Measurements from ENCODE around the gene THAP4.
"Not testable (repeated sequence)": the region's sequence is repeated elsewhere in the genome, so short reads cannot be mapped to it uniquely, and the experiment has no call there.

Gene THAP4

DNA sequence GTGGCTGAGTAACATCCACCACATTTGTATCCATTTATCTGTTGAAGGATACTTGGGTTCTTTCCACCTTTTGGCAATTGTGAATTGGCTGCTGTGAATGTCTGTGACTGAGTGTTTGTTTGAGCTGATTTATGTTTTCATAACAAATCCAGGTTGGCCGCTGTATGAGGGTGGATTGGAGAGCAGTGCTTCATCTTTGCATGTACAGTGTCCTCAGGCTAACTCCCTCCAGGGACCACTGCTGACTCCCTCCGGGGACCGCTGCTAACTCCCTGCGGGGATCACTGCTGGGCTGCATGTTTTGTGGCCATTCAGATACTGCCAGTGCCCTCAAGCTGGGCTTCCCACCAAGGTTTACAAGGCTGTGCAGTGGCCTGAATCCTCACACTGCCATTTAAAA lies 68.2 kb downstream of the THAP4 start:
- no peaks in the 10 kb centered on the region for H3K36me3 ChIP-seq (replicated peaks)
- H3K4me3 ChIP-seq = no peak overlapping the region
- no peaks in the 10 kb centered on the region for H3K4me1 ChIP-seq
- DNase-seq (ENCODE audit: low spot score in 2 of 2) = no peak
- H3K27me3 ChIP-seq (ENCODE audit: low read depth) = no peaks in the 10 kb centered on the region
- no peaks in the 10 kb centered on the region for H3K9me3 ChIP-seq
- in situ Hi-C loops (cut with MboI; ENCODE audit: low sequenced_read_pairs) = no loop called here

- no peaks in the 10 kb centered on the region for H3K9me3 ChIP-seq
- no peak overlapping the region for H3K4me3 ChIP-seq
- DNase-seq (ENCODE audit: low spot score in 2 of 2) = no peak
- H3K4me1 ChIP-seq = no peaks in the 10 kb centered on the region
- H3K36me3 ChIP-seq (replicated peaks) = no peaks in the 10 kb centered on the region
- H3K27me3 ChIP-seq (ENCODE audit: low read depth) = no peaks in the 10 kb centered on the region
- in situ Hi-C loops (cut with MboI; ENCODE audit: low sequenced_read_pairs) = no loop called here
Observed at GRCh38 chr2:241567776-241568175, 69.2 kb downstream of the THAP4 start.

DNA sequence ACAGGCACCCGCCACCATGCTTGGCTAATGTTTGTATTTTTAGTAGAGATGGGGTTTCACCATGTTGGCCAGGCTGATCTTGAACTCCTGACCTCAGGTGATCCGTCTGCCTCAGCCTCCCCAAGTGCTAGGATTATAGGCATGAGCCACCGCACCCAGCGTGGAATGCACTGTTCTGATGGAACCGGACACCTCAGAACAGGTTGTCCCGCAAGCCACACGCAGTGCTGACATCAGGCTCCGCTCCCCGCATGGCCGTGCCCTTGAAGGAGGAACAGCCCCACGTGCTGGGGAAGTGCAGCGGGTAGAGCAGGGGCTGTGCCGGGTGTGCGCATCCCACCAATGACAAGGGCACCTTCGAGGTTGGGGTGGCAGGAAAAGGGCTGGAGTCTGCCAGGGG lies 69.7 kb downstream of the THAP4 start:
- H3K36me3 ChIP-seq (replicated peaks); in situ Hi-C loops (cut with MboI; ENCODE audit: low sequenced_read_pairs); H3K4me3 ChIP-seq; DNase-seq (ENCODE audit: low spot score in 2 of 2); H3K4me1 ChIP-seq; H3K9me3 ChIP-seq; H3K27me3 ChIP-seq (ENCODE audit: low read depth): not testable (repeated sequence)

GRCh38 chr2:241566468-241566867 lies 70.5 kb downstream of the THAP4 start:
- Histone ChIP-seq H3K27me3 (ENCODE audit: low read depth) (no peaks in the 10 kb centered on the region), H3K4me1 (no peaks in the 10 kb centered on the region), H3K4me3 (no peak overlapping the region), H3K36me3 (replicated peaks) (no peaks in the 10 kb centered on the region), H3K9me3 (no peaks in the 10 kb centered on the region)
- in situ Hi-C loops (cut with MboI; ENCODE audit: low sequenced_read_pairs) = no loop called here
- DNase-seq (ENCODE audit: low spot score in 2 of 2) = no peak

- H3K4me3 ChIP-seq; H3K27me3 ChIP-seq (ENCODE audit: low read depth); in situ Hi-C loops (cut with MboI; ENCODE audit: low sequenced_read_pairs); H3K36me3 ChIP-seq (replicated peaks); H3K4me1 ChIP-seq; H3K9me3 ChIP-seq; DNase-seq (ENCODE audit: low spot score in 2 of 2): not testable (repeated sequence)
Observed at GRCh38 chr2:241566021-241566420, 70.9 kb downstream of the THAP4 start.

- Histone ChIP-seq H3K4me1 (no peaks in the 10 kb centered on the region), H3K36me3 (replicated peaks) (no peaks in the 10 kb centered on the region), H3K4me3 (no peak overlapping the region), H3K9me3 (no peaks in the 10 kb centered on the region), H3K27me3 (ENCODE audit: low read depth) (no peaks in the 10 kb centered on the region)
- in situ Hi-C loops (cut with MboI; ENCODE audit: low sequenced_read_pairs) = no loop called here
- DNase-seq (ENCODE audit: low spot score in 2 of 2) = peak in 1 of 2 experiments; percentile 7
Observed at GRCh38 chr2:241565411-241565810, 71.5 kb downstream of the THAP4 start.

- DNase-seq (ENCODE audit: low spot score in 2 of 2) = peak in 1 of 2 experiments; percentile 7
- Histone ChIP-seq H3K4me1 (no peaks in the 10 kb centered on the region; the same call in 1 of the 2 replicates), H3K36me3 (replicated peaks) (no peaks in the 10 kb centered on the region), H3K27me3 (ENCODE audit: low read depth) (no peaks in the 10 kb centered on the region), H3K4me3 (no peak overlapping the region), H3K9me3 (no peaks in the 10 kb centered on the region)
- in situ Hi-C loops (cut with MboI; ENCODE audit: low sequenced_read_pairs) = no loop called here
Observed at GRCh38 chr2:241564596-241565410, 72.2 kb downstream of the THAP4 start.

GRCh38 chr2:241563981-241564595 lies 72.9 kb downstream of the THAP4 start:
- in situ Hi-C loops (cut with MboI; ENCODE audit: low sequenced_read_pairs) = no loop called here
- Histone ChIP-seq H3K36me3 (replicated peaks) (no peaks in the 10 kb centered on the region), H3K27me3 (ENCODE audit: low read depth) (no peaks in the 10 kb centered on the region), H3K4me3 (no peak overlapping the region), H3K4me1 (peaks cover 3% of the 10 kb centered on the region; the same call in 1 of the 2 replicates), H3K9me3 (no peaks in the 10 kb centered on the region)
- peak in 1 of 2 experiments; percentile 7 for DNase-seq (ENCODE audit: low spot score in 2 of 2)

DNA sequence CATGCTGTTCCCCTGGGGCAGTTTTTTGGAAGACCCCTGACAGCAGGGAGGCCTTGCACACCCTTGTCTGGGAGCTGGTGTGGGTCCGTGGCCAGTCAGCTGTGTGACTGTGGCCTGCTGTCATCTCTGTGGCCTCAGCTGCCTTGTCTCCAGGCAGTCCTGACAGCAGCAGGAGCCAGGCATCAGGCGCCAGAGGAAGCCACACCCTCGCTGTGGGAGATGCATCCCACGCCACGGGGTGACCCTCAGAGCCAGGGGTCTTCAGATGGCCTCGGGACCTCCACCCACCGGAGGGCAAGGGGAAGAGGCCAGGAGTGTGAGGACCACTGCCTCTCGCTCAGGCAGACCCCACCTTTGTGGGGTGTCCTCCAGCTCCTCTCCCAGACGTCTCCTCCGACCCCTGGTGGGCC lies 73.4 kb downstream of the THAP4 start:
- Histone ChIP-seq H3K36me3 (replicated peaks) (no peaks in the 10 kb centered on the region), H3K4me3 (no peak overlapping the region), H3K9me3 (no peaks in the 10 kb centered on the region), H3K27me3 (ENCODE audit: low read depth) (no peaks in the 10 kb centered on the region), H3K4me1 (peaks cover 3% of the 10 kb centered on the region; the same call in 1 of the 2 replicates)
- in situ Hi-C loops (cut with MboI; ENCODE audit: low sequenced_read_pairs) = no loop called here
- no peak for DNase-seq (ENCODE audit: low spot score in 2 of 2)

DNA sequence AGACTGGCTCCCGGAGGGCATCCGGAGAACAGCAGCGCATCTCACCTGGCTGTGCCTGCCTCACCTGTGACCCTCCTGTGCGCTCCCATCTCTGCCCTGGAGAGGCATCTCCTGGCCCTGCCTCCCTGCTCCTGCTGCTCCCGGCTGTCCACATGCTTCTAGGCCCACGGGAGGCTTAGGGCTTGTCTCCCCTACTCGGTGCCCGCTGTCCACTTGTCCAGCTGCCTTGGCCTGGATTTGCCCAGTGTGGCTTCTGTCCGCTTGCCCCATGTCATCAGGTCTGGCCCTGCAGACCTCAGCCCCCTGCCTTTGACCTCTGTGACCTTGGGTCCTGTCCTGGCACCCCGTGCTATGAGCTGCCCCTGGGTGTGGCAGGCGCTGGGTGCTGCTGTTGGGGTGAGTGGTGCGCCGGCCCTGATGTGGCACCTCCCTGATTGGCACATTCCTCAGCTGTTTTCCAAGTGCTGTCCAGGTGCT lies 73.9 kb downstream of the THAP4 start:
- peaks cover 3% of the 10 kb centered on the region; the same call in 1 of the 2 replicates for H3K4me1 ChIP-seq
- in situ Hi-C loops (cut with MboI; ENCODE audit: low sequenced_read_pairs) = no loop called here
- no peak overlapping the region for H3K4me3 ChIP-seq
- no peaks in the 10 kb centered on the region for H3K27me3 ChIP-seq (ENCODE audit: low read depth)
- H3K36me3 ChIP-seq (replicated peaks) = no peaks in the 10 kb centered on the region
- H3K9me3 ChIP-seq = no peaks in the 10 kb centered on the region; the same call in 1 of the 2 replicates
- DNase-seq (ENCODE audit: low spot score in 2 of 2) = no peak

- no peaks in the 10 kb centered on the region; the same call in 1 of the 2 replicates for H3K9me3 ChIP-seq
- no peaks in the 10 kb centered on the region for H3K27me3 ChIP-seq (ENCODE audit: low read depth)
- no peaks in the 10 kb centered on the region for H3K36me3 ChIP-seq (replicated peaks)
- DNase-seq (ENCODE audit: low spot score in 2 of 2) = no peak
- H3K4me1 ChIP-seq = peaks cover 3% of the 10 kb centered on the region; the same call in 1 of the 2 replicates
- in situ Hi-C loops (cut with MboI; ENCODE audit: low sequenced_read_pairs) = no loop called here
- H3K4me3 ChIP-seq = no peak overlapping the region
Observed at GRCh38 chr2:241562269-241562891, 74.6 kb downstream of the THAP4 start.

- Histone ChIP-seq H3K36me3 (replicated peaks) (no peaks in the 10 kb centered on the region), H3K9me3 (no peaks in the 10 kb centered on the region; the same call in 1 of the 2 replicates), H3K4me3 (no peak overlapping the region), H3K4me1 (peaks cover 3% of the 10 kb centered on the region; the same call in 1 of the 2 replicates), H3K27me3 (ENCODE audit: low read depth) (no peaks in the 10 kb centered on the region)
- no peak for DNase-seq (ENCODE audit: low spot score in 2 of 2)
- in situ Hi-C loops (cut with MboI; ENCODE audit: low sequenced_read_pairs) = no loop called here
Observed at GRCh38 chr2:241561832-241562231, 75.1 kb downstream of the THAP4 start.

DNA sequence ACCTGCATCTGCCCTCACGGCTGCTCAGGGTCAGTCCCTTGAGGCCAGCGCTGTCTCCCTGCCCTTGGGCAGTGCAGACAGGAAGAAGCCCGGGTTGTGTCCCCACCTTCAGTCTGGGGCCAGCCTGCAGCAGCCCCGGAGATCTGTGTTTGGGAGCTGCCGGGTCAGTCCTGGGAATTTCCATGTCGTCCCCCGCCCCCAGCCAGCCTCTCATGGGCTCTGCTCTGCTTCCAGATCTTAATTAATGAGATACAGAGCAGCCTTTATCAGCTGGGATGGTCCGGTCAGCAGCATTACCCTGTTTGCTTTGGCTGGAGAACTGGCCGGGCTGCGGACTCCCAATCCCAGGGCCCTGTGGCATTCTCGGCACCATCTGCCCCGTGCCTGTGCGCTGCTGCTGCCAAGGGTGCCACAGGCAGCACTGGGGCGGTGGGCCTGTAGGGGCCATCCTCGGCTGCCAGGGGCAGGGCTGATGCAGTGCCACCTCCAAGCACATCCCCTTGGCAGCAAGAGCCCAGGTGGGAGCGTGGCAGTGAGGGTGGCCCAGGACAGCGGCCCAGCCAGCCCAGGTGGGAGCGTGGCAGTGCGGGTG lies 76.0 kb downstream of the THAP4 start:
- in situ Hi-C loops (cut with MboI; ENCODE audit: low sequenced_read_pairs) = no loop called here
- DNase-seq (ENCODE audit: low spot score in 2 of 2) = no peak
- no peaks in the 10 kb centered on the region for H3K27me3 ChIP-seq (ENCODE audit: low read depth)
- no peaks in the 10 kb centered on the region for H3K36me3 ChIP-seq (replicated peaks)
- H3K4me1 ChIP-seq = peaks cover 3% of the 10 kb centered on the region; the same call in 1 of the 2 replicates
- H3K9me3 ChIP-seq = no peaks in the 10 kb centered on the region; the same call in 1 of the 2 replicates
- no peak overlapping the region for H3K4me3 ChIP-seq
